NCI-H2171 treated with DMSO at 0.1 percent for 48 hours (cell line): ENCODE data around the gene TMEM243.

ENCODE experiments used
- DNase-seq: peaks from one replicate; lab custom pipeline; 2025; lab: John Stamatoyannopoulos, UW

Gene TMEM243

GRCh38 chr7:87156709-87157108 lies 62.8 kb downstream of the TMEM243 start:
- DNase-seq: no peak

GRCh38 chr7:87155788-87156187 lies 63.7 kb downstream of the TMEM243 start:
- DNase-seq: no peak

- no peak for DNase-seq
Observed at GRCh38 chr7:87154569-87154968, 65.0 kb downstream of the TMEM243 start.

- DNase-seq: no peak
Observed at GRCh38 chr7:87154166-87154565, 65.4 kb downstream of the TMEM243 start.

- DNase-seq: peak; percentile 36
Observed at GRCh38 chr7:87152897-87153641, 66.5 kb downstream of the TMEM243 start.

GRCh38 chr7:87152112-87152896 lies 67.2 kb downstream of the TMEM243 start, which contains the start of gene DMTF1:
Gene DMTF1 (plus strand): TSS chr7:87152453. CDS start chr7:87164942, 12,489 bp downstream.
- peak; percentile 95 for DNase-seq

GRCh38 chr7:87151729-87152111 lies 67.8 kb downstream of the TMEM243 start:
- DNase-seq: no peak

- DNase-seq: no peak
Observed at GRCh38 chr7:87151002-87151728, 68.4 kb downstream of the TMEM243 start.

- peak; percentile 62 for DNase-seq
Observed at GRCh38 chr7:87148332-87148955, 71.1 kb downstream of the TMEM243 start.

GRCh38 chr7:87147500-87147899 lies 72.0 kb downstream of the TMEM243 start:
- DNase-seq: no peak

GRCh38 chr7:87146740-87147386 lies 72.7 kb downstream of the TMEM243 start:
- peak; percentile 44 for DNase-seq
